OCI-LY3 (cell line): ENCODE results near the gene SETBP1.

Experiments used
- CTCF ChIP-seq: fragments of 200-600, 300-600 bp; sonication (generic); IDR thresholded peaks from 2 replicates; pipeline ENCODE4 v1.5.1; 2014; ENCODE audit warnings: antibody characterized with exemption, low read length, low read depth
- EZH2phosphoT487 ChIP-seq: fragments of 200-600 bp; shearing (Covaris generic); IDR thresholded peaks from 2 replicates; pipeline ENCODE4 v1.6.1; 2018; ENCODE audit warnings: antibody characterized with exemption, mixed run types, low read depth

GRCh38 chr18:45026162-45026561 is 345.5 kb downstream of the SETBP1 start:
- TF ChIP-seq CTCF (peak; percentile 42), EZH2phosphoT487 (no peak)
